Body of pancreas (tissue), 4 donors: ENCODE measurements around the gene ATP6V1B1. TPM values are rescaled to one million over a fixed set of nuclear protein-coding genes. Genes with fewer than 3 reads are reported as not detected.

Source experiments
- ATAC-seq: fragments of 150-250 bp; one replicate; pipeline ENCODE4 v1.9.1; 2016
- DNase-seq, 4 donors: peaks; one replicate each; pipeline ENCODE4 v3.0.0-alpha.2; 2019
- H3K27ac ChIP-seq, 4 donors: fragments of 200-600 bp; sonication (generic); 1 replicate in 3 of 4; 2 replicates in 1 of 4; pipeline versions ENCODE4 v1.5.1 to v1.6.1; 2016 to 2019; ENCODE audit warnings: mild to moderate bottlenecking in 1 of 4, mixed read lengths in 1 of 4, moderate library complexity in 1 of 4
- H3K27me3 ChIP-seq, 2 donors: fragments of 200-600 bp; sonication (generic); one replicate each; pipeline ENCODE4 v1.6.0; 2016; ENCODE audit warnings: mild to moderate bottlenecking in 1 of 2
- H3K36me3 ChIP-seq, 2 donors: fragments of 200-600 bp; sonication (generic); replicated peaks in 1 of 2; 2 replicates each; pipeline ENCODE4 v1.5.1; 2016; ENCODE audit warnings: low read depth in 2 of 2; ENCODE audit not compliant: insufficient read depth in 1 of 2
- H3K4me1 ChIP-seq: fragments of 200-600 bp; sonication (generic); one replicate; pipeline ENCODE4 v1.6.0; 2016
- H3K4me3 ChIP-seq, 2 donors: fragments of 200-600 bp; sonication (generic); 1 replicate in 1 of 2; 2 replicates in 1 of 2; pipeline ENCODE4 v1.5.1; 2016 to 2019
- H3K9me3 ChIP-seq, 3 donors: fragments of 200-600 bp; sonication (generic); 1 replicate in 2 of 3; 2 replicates in 1 of 3; pipeline ENCODE4 v1.5.1; 2016
- POLR2A ChIP-seq, 3 donors: fragments of 450-650 bp; IDR thresholded peaks; one replicate each; pipeline ENCODE4 v1.6.1; 2016; ENCODE audit warnings: antibody characterized with exemption in 3 of 3, mild to moderate bottlenecking in 2 of 3
- WGBS, 2 donors: methylation state at CpG; one replicate each; pipeline ENCODE4 v1.1.5; 2017; 5-methylcytosine and 5-hydroxymethylcytosine counted together
- intact Hi-C: fragments of 100-400 bp; cut with DNase I; formaldehyde crosslinking; loops from one replicate; pipeline ENCODE4 v1.15.1; 2023
- total RNA-seq, 2 donors: library from RNA; depleted of rRNA; stranded (reverse); fragments of >200 nt; gene quantifications; one replicate each; pipeline ENCODE4 v1.1.0, GENCODE V29; 2016
- TF ChIP-seq, protein P1 (sequence below), 7 experiments: fragments of 450-650 bp in 4 of 7; fragments of 200-600 bp in 3 of 7; sonication (generic) in 3 of 7; IDR thresholded peaks; one replicate each; pipeline ENCODE4 v1.5.1; 2016 to 2019; ENCODE audit warnings: antibody characterized with exemption in 7 of 7

Gene ATP6V1B1
- total RNA-seq, 2 donors from 2014 or later, result 9.9 to 17.9 TPM

DNA sequence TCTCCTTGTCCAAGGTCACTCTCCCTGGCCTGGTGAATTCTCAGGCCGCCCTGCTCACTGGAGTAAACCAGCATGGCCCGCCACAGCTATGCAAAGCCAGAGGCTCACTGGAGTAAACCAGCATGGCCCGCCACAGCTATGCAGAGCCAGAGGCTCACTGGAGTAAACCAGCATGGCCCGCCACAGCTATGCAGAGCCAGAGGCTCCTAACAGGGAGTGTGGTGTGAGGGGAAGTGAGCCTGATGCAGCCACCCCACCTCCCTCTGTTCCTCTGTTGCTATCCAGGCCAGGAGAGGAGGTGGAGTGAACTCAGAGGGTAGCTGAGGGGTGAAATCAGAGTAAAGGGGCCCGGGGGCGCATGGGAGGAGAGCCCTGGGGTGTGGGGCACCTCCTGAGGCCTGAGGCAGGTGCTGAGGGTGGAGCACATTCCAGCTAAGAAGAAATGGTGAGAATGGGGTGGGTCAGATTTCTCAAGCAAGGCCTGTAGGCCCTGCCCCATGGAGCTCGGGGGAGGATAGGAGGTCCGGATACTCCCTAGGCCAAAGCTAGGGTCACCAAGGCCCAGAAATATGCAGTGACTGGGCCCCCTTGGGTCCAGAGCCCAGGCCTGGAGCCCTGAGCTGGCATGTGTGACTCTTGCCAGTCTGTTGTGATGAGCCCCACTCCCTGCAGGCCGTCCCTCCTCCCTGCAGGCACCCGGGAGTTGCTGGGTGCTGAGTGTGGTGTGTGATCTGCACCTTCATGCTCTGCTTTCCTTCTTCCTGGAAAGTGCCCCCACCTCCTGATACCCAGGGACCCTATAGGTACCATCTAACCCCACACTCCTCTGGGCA is 1.5 kb downstream of the ATP6V1B1 start:
- ATAC-seq (no peak), DNase-seq (peak in 1 of 4 donors; percentile 6)
- no peak overlapping the region for H3K4me3 ChIP-seq
- no peaks in the 10 kb centered on the region for H3K36me3 ChIP-seq
- no peaks in the 10 kb centered on the region for H3K4me1 ChIP-seq
- H3K27ac ChIP-seq, result no peak overlapping the region
- TF ChIP-seq, protein P1, sequence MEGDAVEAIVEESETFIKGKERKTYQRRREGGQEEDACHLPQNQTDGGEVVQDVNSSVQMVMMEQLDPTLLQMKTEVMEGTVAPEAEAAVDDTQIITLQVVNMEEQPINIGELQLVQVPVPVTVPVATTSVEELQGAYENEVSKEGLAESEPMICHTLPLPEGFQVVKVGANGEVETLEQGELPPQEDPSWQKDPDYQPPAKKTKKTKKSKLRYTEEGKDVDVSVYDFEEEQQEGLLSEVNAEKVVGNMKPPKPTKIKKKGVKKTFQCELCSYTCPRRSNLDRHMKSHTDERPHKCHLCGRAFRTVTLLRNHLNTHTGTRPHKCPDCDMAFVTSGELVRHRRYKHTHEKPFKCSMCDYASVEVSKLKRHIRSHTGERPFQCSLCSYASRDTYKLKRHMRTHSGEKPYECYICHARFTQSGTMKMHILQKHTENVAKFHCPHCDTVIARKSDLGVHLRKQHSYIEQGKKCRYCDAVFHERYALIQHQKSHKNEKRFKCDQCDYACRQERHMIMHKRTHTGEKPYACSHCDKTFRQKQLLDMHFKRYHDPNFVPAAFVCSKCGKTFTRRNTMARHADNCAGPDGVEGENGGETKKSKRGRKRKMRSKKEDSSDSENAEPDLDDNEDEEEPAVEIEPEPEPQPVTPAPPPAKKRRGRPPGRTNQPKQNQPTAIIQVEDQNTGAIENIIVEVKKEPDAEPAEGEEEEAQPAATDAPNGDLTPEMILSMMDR (IDR thresholded peaks at IDR 0.05), result no peak
- no peak for TF ChIP-seq POLR2A (IDR thresholded peaks at IDR 0.05)
- intact Hi-C loops, result no loop called here
- no peaks in the 10 kb centered on the region for H3K9me3 ChIP-seq
- H3K27me3 ChIP-seq, result no peaks in the 10 kb centered on the region
- WGBS, 2 donors, result 70 to 89% methylated on average over 6 to 10 of the region's 10 CpGs

DNA sequence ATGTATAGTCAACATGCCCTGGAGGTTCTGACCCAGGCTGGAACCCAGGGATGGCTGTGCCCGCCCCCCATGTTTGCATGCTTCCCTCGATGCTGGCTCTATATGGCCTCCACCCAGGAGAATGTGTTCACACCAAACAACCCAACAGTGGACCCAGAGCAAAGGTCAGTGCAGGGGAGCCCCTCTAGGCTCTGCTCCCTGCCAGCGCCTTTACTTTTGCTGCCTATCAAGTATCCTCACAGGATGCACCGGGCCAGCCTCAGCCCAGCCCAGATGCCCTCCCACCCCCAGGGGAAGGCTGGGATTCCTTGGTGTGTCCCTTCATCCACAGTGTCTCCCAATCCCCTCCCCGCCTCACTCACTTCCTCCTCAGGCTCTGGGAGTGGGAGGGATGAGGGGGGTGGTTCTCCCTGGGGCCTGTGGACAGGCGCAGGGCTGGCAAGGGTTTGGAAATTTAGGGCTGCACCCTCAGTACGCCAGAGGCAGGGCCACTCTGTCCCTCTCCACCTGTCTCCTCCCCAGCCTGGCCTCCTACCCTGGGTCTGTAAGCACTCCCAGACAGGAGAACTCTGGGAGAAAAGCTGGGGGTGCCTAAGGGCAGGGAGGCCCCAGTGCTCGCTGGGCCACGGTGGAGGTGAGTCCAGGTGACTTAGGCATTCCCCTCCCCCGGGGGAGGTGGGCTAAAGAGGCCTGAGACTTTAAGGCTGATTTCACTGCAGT is 2.3 kb downstream of the ATP6V1B1 start:
- TF ChIP-seq, protein P1 (IDR thresholded peaks at IDR 0.05), result no peak
- no peak for TF ChIP-seq POLR2A (IDR thresholded peaks at IDR 0.05)
- 82 to 83% methylated on average over 7 to 10 of the region's 10 CpGs for WGBS, 2 donors
- no peaks in the 10 kb centered on the region for H3K36me3 ChIP-seq
- DNase-seq, result peak in 1 of 4 donors; percentile 5
- H3K4me3 ChIP-seq, result no peak overlapping the region
- no peaks in the 10 kb centered on the region for H3K27me3 ChIP-seq
- no peak for ATAC-seq
- H3K27ac ChIP-seq, result no peak overlapping the region
- intact Hi-C loops, result no loop called here
- H3K4me1 ChIP-seq, result no peaks in the 10 kb centered on the region
- H3K9me3 ChIP-seq, result no peaks in the 10 kb centered on the region

DNA sequence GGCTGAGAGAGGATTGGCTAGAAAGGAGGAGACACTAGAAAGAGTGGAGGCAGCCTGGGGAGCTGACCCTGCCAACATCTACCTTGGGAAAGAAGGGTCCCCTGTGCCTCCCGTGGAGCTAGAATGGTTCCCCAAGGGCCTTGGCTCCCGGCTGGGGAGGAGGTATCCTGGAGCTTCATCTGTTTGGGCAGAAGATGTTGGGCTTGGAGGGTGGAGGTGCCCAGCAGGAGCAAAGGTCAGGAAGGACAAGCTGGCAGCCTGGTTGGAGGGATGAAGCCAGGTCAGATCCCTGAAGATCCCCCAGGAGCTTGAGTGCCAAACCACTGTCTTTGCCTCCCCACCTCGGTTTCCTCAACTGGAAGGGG is 2.9 kb downstream of the ATP6V1B1 start:
- no peak for DNase-seq
- intact Hi-C loops, result no loop called here
- no peaks in the 10 kb centered on the region for H3K4me1 ChIP-seq
- H3K9me3 ChIP-seq, result no peaks in the 10 kb centered on the region
- TF ChIP-seq, protein P1 (IDR thresholded peaks at IDR 0.05), result no peak
- TF ChIP-seq POLR2A (IDR thresholded peaks at IDR 0.05), result no peak
- ATAC-seq, result no peak
- WGBS, 2 donors, result 54 to 82% methylated on average over 2 to 3 of the region's 3 CpGs
- H3K27me3 ChIP-seq, result no peaks in the 10 kb centered on the region
- H3K36me3 ChIP-seq, result no peaks in the 10 kb centered on the region
- no peak overlapping the region for H3K27ac ChIP-seq
- H3K4me3 ChIP-seq, result no peak overlapping the region

DNA sequence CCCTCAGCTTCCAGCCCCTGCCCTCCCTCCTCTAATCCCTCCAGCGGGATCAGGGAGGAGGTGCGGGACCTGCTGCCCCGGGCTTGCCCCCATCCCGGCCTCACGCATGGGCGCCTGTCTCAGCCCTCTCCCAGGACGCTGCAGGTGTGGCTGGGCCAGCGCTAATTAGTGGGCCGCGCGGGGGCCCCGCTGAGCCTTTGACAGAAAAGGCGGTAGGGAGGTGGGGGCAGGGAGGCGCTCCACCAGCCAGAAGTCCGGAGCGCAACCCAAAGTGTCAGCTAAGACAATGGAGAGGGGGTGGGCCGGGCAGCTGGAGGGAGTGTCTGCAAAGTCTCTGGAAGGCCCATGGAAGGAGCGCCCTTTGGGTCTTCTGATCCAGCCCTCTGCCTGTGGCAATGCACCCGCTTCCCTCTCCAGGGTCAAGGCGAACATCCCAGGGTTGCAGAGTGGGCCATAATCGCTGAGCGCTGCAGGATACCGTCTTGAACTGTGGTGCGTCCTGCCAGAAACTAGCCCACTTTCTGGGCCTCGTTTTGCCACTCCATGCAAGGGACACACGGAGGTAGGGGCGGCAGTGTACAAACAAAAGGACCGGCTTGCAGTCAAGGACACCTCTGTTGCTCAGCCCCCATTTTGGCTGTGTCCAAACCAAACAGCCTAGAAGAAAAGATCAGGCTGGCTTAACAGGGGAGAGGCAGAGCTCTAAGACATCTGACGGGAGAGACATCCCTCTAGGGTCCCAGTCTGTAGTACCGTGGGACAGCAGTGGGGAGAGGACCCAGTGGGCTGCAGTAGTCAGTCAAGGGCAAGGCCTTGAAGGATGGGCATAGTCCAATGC is 3.5 kb downstream of the ATP6V1B1 start:
- H3K9me3 ChIP-seq, result no peaks in the 10 kb centered on the region
- no peak for ATAC-seq
- H3K27ac ChIP-seq, result no peak overlapping the region
- no peaks in the 10 kb centered on the region for H3K4me1 ChIP-seq
- no peak for DNase-seq
- H3K36me3 ChIP-seq, result no peaks in the 10 kb centered on the region
- intact Hi-C loops, result no loop called here
- TF ChIP-seq POLR2A (IDR thresholded peaks at IDR 0.05), result no peak
- TF ChIP-seq, protein P1 (IDR thresholded peaks at IDR 0.05), result no peak
- no peak overlapping the region for H3K4me3 ChIP-seq
- no peaks in the 10 kb centered on the region for H3K27me3 ChIP-seq
- WGBS, 2 donors, result 60 to 75% methylated on average over 20 to 29 of the region's 30 CpGs
